HG03571 (cell line): ENCODE results near the gene SFXN3.

Source experiments
- ATAC-seq: cut with Tn5 transposase; IDR thresholded peaks from one replicate; pipeline ENCODE4 v1.9.1; 2021; ENCODE audit not compliant: unreplicated experiment

The SFXN3 gene

DNA sequence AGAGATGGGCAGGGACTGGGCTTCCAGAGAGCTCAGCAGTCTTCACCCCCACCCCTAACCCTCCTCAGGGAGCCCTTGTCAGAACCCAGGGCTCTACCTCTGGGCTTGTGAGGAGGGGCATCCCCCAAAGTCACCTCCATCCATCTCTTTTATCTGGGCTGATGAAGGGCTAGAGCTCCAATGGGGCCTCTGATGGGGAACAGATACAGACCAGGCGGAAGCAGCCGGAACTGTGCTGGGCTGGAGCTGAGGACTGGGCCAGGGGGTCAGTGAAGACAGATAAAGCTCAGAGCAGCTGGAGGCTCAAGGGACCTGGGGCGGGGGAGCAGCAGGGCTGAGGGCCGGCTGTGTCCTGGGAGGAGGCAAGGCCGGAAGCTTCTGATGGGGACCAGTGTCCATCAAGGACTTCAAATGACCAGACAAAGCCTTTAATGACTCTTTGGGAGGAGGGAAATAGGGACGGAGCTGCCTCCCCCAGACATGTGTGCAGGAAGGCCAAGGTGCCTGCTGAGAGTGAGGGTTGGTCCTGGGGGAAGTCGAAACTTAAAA lies 40.9 kb downstream of the SFXN3 start:
- ATAC-seq, result no peak

DNA sequence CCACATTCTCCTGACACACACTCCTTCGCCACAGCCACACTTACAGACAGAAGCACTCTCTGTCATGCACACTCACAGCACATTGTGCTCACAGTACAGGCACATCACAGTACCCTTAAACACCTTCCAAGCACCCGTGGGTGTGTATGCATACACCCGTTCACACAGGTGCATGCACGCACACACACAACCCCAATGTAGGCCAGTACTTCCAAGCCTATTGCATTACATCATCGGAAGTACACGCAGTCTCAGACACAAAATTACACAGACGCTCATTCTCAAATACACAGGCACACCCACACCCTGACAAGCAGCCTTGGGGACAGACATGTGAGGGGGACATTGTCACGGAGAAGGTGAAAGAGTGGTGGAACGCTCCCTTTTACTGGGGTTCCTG lies 41.9 kb downstream of the SFXN3 start:
- ATAC-seq, result no peak

DNA sequence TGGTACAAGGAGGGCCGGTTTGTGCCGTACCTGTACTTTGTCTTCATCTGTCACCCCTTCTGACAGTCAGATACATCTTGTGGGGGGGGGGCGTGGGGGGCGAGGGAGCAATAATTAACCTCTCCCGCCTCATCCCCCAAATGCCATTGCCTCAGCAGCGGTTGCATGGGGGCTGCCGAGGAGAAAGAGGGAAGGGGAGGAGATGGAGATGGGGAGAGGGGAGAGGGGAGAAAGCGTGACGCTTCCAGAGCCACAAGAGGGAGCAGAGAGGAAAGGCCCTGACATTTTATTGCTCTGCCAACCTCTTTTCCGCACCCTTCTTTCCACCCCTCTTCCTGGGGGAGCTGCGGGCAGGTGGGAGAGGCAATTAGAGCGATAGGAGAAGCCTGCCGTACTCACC lies 42.6 kb downstream of the SFXN3 start:
- no peak for ATAC-seq

DNA sequence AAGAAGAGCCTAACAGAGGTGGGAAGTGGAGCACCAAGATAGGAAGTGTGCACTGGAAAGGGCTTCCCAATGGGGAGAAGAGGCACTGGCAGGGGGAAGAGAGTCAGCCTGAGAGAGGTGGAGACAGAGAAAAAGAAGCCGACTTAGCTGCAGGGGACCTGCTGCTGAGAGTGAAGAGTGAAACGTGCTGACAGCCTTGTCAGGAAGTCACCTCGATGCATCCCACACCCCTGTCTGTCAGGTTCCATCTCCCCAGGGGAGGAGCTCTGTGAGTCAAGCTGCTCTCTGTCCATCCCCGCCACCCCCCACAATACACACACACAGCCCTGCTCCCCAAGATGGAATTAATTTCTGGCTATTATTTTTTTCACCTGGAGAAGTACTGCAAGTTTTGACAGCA lies 44.7 kb downstream of the SFXN3 start:
- no peak for ATAC-seq

DNA sequence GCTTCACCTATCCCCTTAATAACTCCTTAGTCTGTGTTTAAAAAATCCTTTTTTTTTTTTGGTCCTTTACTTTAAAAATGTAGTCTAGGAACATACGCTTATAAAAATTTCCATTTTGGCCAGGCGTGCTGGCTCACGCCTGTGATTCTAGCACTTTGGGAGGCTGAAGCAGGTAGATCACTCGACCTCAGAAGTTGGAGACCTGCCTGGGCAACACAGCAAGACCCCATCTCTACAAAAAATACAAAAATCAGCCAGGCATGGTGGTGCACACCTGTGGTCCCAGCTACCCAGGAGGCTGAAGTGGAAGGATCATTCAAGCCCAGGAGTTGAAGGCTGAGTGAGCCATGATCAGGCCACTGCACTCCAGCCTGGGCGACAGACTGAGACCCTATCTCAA lies 45.6 kb downstream of the SFXN3 start:
- no peak for ATAC-seq

DNA sequence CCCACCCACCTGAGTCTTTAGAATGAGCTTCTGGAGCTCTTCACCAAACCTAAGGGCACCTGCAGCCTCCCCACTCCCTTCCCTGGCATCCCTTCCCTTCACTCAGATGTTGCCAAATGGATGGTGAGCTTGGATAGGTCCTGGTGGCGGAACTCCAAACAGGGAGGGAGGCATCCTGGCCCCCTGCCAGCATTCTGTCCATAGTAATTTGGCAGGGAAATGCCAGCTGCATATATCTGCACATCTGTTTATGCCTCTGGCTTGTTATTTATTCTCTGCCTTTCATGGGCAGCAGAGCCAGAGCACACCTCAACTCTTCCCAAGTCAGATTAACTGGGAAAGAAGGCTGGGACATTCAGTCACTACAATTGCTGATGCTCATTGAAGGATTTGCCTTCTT lies 48.8 kb downstream of the SFXN3 start:
- ATAC-seq, result no peak

DNA sequence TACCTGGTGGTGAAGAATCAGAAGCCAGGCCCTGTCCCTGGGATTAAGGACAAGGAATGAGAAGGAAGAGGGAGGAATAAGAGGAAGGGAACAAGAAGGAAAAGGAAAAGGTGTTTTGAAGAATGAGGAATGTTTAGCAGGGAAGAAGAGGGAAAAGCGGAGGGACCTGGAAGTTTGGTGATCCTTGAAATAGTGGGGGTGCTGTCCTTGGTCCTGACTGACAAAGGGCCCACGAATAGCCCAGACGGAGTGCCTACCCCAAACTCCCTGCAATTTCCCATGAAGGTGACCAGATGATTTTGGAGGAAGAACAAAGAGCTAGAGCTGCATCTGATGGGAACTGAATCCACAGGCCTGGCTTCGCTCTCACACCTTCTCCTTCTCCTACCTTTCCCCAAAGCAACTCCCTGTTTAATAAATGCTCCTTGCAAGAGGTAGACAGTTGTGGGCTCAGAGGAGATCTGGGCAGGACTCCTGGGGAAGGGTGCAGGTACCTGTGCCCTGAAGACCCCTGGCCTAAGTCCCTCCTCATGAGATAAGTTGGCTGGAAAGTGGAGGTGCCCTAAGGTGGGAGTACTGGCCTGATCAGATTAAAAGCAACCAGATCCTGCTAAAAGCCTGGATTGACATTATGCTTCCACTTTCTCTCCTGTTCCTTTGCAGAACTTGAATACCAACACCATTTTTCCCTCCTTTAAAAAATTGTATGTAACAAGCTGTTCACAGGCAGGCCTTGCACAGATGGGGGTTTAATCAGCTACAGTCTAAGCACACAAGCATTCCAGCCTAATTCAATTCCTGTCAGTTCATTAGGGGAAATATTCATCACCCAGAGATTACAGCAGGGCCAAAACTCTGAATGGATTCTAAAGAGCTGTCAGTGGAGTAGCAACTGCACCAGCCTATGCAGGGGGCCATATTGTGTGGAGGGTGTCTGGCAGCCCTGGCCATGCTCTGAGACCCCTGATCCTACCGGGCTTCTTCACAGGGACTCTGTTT lies 50.2 kb downstream of the SFXN3 start:
- no peak for ATAC-seq

DNA sequence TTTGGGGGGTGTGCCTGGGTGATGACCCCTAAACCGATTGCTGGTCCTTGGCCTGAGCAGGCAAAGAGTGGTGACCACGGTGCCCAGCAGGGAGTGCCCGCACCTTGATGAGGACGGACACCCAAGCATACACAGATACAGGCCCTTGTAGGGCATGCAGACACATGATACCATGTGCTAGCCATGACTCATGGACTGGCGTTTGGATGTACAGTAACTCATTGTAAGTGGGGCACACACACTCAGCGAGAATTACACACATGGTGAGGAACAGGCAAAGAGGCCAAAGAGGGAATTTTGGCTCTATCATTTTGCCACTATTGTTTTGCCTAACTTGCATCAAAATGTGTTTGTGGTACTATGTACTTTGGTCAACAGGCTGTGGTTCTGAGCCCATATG lies 54.8 kb downstream of the SFXN3 start:
- no peak for ATAC-seq

DNA sequence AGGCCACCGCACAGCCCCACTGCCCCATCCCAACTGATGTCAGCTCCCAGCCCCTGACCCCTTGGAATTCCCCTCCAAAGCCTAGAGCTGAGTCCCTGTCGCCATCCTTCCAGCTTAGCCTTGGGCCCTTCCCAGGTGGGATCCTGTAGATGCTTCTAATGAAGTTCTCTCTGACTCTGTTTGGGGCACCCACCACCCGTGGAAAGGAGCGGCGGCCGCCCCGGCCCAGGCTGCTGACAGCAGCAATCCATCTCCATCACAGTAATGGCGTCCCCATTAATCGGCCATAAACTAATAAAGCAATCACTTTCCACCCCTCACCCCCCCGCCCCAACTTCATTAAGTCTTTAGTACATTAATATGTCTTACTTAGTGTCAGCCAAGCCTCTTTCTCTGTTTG lies 56.3 kb downstream of the SFXN3 start:
- no peak for ATAC-seq

DNA sequence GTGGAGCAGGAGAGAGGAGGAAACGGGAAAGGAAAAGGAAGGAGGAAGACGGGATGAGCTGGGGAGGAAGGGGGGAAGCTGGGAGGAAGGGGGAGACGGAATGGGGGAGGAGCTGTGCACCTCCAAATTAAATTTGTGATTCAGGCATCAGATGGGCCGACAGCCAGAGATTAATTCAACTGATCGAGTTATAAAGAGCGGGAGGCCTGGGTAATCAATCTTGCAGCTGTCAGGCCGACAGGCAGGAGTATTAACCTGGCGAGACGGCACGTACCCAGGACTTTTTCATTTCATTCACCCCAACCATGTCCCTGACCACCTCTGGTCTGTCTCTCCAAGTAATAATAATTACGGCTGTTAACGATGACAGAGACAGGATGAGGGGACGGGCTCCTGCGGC lies 56.9 kb downstream of the SFXN3 start:
- ATAC-seq, result no peak

DNA sequence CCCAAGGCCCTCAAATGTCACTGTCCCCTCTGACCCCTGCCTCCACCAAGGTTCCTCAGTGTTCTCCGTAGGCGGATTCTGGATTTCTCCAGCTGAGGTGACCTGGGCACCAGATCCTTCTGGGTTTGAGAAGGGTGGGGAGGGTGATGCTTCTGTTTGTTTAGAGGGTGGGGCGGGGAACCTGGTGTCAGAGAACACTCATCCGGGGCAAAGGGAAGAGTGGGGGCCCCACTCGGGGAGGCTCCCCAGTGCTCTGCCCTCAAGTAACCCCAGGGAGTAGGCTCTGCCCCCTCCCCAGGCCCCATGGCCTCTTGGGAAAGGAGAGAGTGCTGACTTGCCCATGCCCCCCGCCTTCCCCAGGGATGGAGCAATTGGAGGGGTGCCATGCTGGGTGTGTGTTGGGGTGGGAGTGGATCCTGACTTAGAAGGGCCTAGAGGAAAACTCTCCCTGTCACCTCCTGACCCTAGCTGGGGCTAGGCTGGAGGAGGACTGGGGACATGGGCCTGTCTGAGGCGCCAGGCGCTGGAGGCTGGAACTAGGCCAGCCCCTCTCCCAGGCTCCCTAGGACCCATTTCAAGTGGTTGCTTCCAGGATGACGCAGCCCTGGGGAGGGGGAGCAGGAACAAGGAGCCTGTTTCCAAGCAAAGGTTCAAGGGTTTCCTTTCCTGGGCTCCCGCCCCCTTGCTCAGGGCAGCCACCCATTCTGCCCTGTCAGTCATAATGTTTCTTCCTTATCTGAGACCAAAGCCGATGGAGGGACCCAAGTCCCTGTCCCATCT lies 58.7 kb downstream of the SFXN3 start:
- no peak for ATAC-seq

DNA sequence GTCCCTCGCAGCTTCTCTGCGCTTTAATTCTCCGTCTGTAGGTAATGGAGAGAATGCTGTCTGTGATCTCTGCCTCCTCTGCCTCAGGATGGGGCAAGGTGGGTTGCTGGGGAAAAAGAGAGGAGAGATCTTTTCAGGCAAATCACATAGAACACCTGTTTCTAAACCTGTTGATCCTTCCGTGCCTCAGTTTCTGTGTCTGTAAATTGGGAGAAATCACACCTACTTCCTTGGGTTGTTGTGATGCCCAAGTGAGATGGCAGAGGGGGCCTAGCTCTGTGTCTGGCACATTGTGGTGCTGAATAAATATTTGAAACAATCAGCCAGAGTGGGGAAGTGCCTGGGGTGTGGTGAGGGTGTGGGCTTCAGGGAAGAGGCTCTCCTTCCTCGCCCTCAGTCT lies 59.6 kb downstream of the SFXN3 start:
- no peak for ATAC-seq
